ENCODE measurements around the gene P2RX6. TPM values are rescaled to one million over a fixed set of nuclear protein-coding genes. Genes with fewer than 3 reads are reported as not detected.

The P2RX6 gene
- polyA plus RNA-seq, 1 of the 3 experiments (the other 2 are of a cell fraction) = 7.1 TPM

- TF ChIP-seq ZBTB33 (IDR thresholded peaks at IDR 0.05; ENCODE audit: borderline replicate concordance, low read depth) = no peak
- no peak for TF ChIP-seq MEF2A (IDR thresholded peaks at IDR 0.05; ENCODE audit: borderline replicate concordance, low read depth)
These were observed 17.3 kb downstream of the P2RX6 start, which contains the start of gene SLC7A4 (continued) for GRCh38 chr22:21032037-21032867.

GRCh38 chr22:21032868-21033688 lies 18.1 kb downstream of the P2RX6 start:
- no peak overlapping the region for H3K4me2 ChIP-seq

More at GRCh38 chr22:21032868-21033688, 18.1 kb downstream of the P2RX6 start:
- CTCF ChIA-PET = interaction anchor here (0.6 to 1.1 kb wide), 4 partner anchors 12 to 301 kb away, joined by 3 read pairs; no protein-coding TSS in a partner anchor
- DNase-seq = no peak
- WGBS (ENCODE audit: low lambda C conversion rate) = 76% methylated on average over 8 of the region's 12 CpGs
- TF ChIP-seq YY1 (IDR thresholded peaks at IDR 0.05; ENCODE audit: low read depth) = no peak
- TF ChIP-seq CTCF (IDR thresholded peaks at IDR 0.05) = no peak
- no peak for TF ChIP-seq SIN3A (IDR thresholded peaks at IDR 0.05; ENCODE audit: borderline replicate concordance, low read depth, low read length)
- TF ChIP-seq RXRA (IDR thresholded peaks at IDR 0.05; ENCODE audit: borderline replicate concordance, low read depth) = no peak
- TF ChIP-seq GABPA (IDR thresholded peaks at IDR 0.05; ENCODE audit: low read depth) = no peak
- no peak for TF ChIP-seq IRF3 (IDR thresholded peaks at IDR 0.05; ENCODE audit: low read depth, low read length)
- no peak for TF ChIP-seq ZBTB33 (IDR thresholded peaks at IDR 0.05; ENCODE audit: borderline replicate concordance, low read depth)
- TF ChIP-seq GATA2 (CRISPR knock-in tag; IDR thresholded peaks at IDR 0.05) = no peak
- no peak for TF ChIP-seq USF1 (IDR thresholded peaks at IDR 0.05; ENCODE audit: borderline replicate concordance, low read depth)
- no peak for TF ChIP-seq EZH2phosphoT487 (IDR thresholded peaks at IDR 0.05; ENCODE audit: borderline replicate concordance, low read depth)
- TF ChIP-seq POLR2AphosphoS5 (IDR thresholded peaks at IDR 0.05; ENCODE audit: low read depth, low read length) = no peak
- TF ChIP-seq ELF1 (IDR thresholded peaks at IDR 0.05) = no peak
- no peak for TF ChIP-seq JUND (IDR thresholded peaks at IDR 0.05)
- TF ChIP-seq NRF1 (IDR thresholded peaks at IDR 0.05; ENCODE audit: low read depth, low read length) = no peak
- no peak for TF ChIP-seq FOXM1 (IDR thresholded peaks at IDR 0.05; ENCODE audit: low read depth)
- no peak for TF ChIP-seq MAX (IDR thresholded peaks at IDR 0.05; ENCODE audit: low read depth)
- Histone ChIP-seq H4K20me1 (ENCODE audit: insufficient read depth) (no peaks in the 10 kb centered on the region), H3K27ac (ENCODE audit: low read depth in 2 of 2, low read length in 1 of 2) (no peak overlapping the region), H3K4me1 (ENCODE audit: control insufficient read depth in 1 of 2, insufficient read depth in 2 of 2, low read depth in 1 of 2, low read length in 1 of 2) (peaks cover 2 to 8% of the 10 kb centered on the region in 2 experiments; a peak in 2 of 4 replicates), H3K79me2 (ENCODE audit: insufficient read depth) (no peaks in the 10 kb centered on the region), H3K9ac (no peak overlapping the region), H3F3A (replicated peaks; ENCODE audit: insufficient read depth) (peaks cover 5% of the 10 kb centered on the region), H3K9me2 (no peaks in the 10 kb centered on the region), H2AFZ (ENCODE audit: low read depth) (no peak overlapping the region), H3K27me3 (ENCODE audit: insufficient read depth) (no peaks in the 10 kb centered on the region), H3K4me3 (ENCODE audit: low read depth in 2 of 2, low read length in 1 of 2) (no peak overlapping the region), H3K36me3 (replicated peaks in 1 of 2; ENCODE audit: control insufficient read depth in 1 of 2, insufficient read depth in 2 of 2, low read length in 1 of 2) (no peaks in the 10 kb centered on the region), H3K9me3 (no peaks in the 10 kb centered on the region)
- POLR2A ChIA-PET = no interaction called here

Measured in SK-N-SH (cell line).